ENCODE results near the gene KRTAP1-3.

GRCh38 chr17:41082626-41083025, 48.0 kb upstream of the KRTAP1-3 start:
- TF ChIP-seq MYC (IDR thresholded peaks at IDR 0.05; ENCODE audit: borderline replicate concordance, low read length) (no peak), CTCF (IDR thresholded peaks at IDR 0.05) (no peak), KDM1A (IDR thresholded peaks at IDR 0.05; ENCODE audit: low read depth) (no peak), REST (IDR thresholded peaks at IDR 0.05) (no peak), JUN (IDR thresholded peaks at IDR 0.05) (no peak), POLR2A (IDR thresholded peaks at IDR 0.05; ENCODE audit: low read length) (no peak), SREBF2 (IDR thresholded peaks at IDR 0.05) (no peak), ELK1 (IDR thresholded peaks at IDR 0.05; ENCODE audit: low read depth, low read length) (no peak), ZNF302 (CRISPR knock-in tag; IDR thresholded peaks at IDR 0.05) (no peak), NR3C1 (IDR thresholded peaks at IDR 0.05) (no peak), POLR2AphosphoS2 (conservative IDR thresholded peaks at IDR 0.05; ENCODE audit: low read length) (no peak), ZC3H11A (IDR thresholded peaks at IDR 0.05) (no peak), MAX (IDR thresholded peaks at IDR 0.05) (no peak)
